ENCODE results near the gene CAST.
A peak's percentile ranks its signal among the peaks of the same experiment; 100 is the strongest.
"Not testable (repeated sequence)": the region's sequence is repeated elsewhere in the genome, so short reads cannot be mapped to it uniquely, and the experiment has no call there.

The CAST gene

GRCh38 chr5:96785326-96786109, 123.3 kb downstream of the CAST start:
- no peak for DNase-seq

- DNase-seq = no peak
Observed at GRCh38 chr5:96788112-96788749, 126.1 kb downstream of the CAST start.

GRCh38 chr5:96789794-96790330, 127.7 kb downstream of the CAST start:
- DNase-seq = no peak

GRCh38 chr5:96790961-96791504, 128.9 kb downstream of the CAST start:
- DNase-seq = peak; percentile 73

GRCh38 chr5:96794757-96795156, 132.6 kb downstream of the CAST start:
- DNase-seq = no peak

GRCh38 chr5:96795626-96796025, 133.4 kb downstream of the CAST start:
- no peak for DNase-seq

- no peak for DNase-seq
Observed at GRCh38 chr5:96796434-96796833, 134.3 kb downstream of the CAST start.

GRCh38 chr5:96801718-96802117, 139.5 kb downstream of the CAST start:
- DNase-seq = not testable (repeated sequence)

- peak; percentile 75 for DNase-seq
Observed at GRCh38 chr5:96807075-96807654, 145.0 kb downstream of the CAST start.

- no peak for DNase-seq
Observed at GRCh38 chr5:96808541-96808828, 146.3 kb downstream of the CAST start.

GRCh38 chr5:96808868-96809558, 146.8 kb downstream of the CAST start:
- DNase-seq = no peak

- DNase-seq = no peak
Observed at GRCh38 chr5:96809921-96810320, 147.7 kb downstream of the CAST start.

- peak; percentile 26 for DNase-seq
Observed at GRCh38 chr5:96812851-96813250, 150.7 kb downstream of the CAST start.

GRCh38 chr5:96814041-96814440, 151.9 kb downstream of the CAST start:
- no peak for DNase-seq

GRCh38 chr5:96816411-96816939, 154.3 kb downstream of the CAST start:
- DNase-seq = no peak

- no peak for DNase-seq
Observed at GRCh38 chr5:96816991-96817390, 154.8 kb downstream of the CAST start.

- DNase-seq = no peak
Observed at GRCh38 chr5:96817506-96817905, 155.3 kb downstream of the CAST start.

- DNase-seq = no peak
Observed at GRCh38 chr5:96818125-96818788, 156.1 kb downstream of the CAST start.

GRCh38 chr5:96819806-96820205, 157.6 kb downstream of the CAST start:
- no peak for DNase-seq

GRCh38 chr5:96821260-96821916, 159.2 kb downstream of the CAST start:
- DNase-seq = peak; percentile 21

- no peak for DNase-seq
Observed at GRCh38 chr5:96822686-96823459, 160.7 kb downstream of the CAST start.
